MCF 10A (cell line): ENCODE measurements around the gene CAPS. TPM values are rescaled to one million over a fixed set of nuclear protein-coding genes. Genes with fewer than 3 reads are reported as not detected.

ENCODE experiments used
- BruUV-seq: library from RNA; stranded (reverse); fragments of 400-500 nt; replicated peaks from 2 replicates; lab custom pipeline; 2021; lab: Mats Ljungman, UMichigan
- CTCF ChIA-PET: fragments of 300-600 bp; sonication (Branson Sonifier 250); formaldehyde crosslinking; extraction: SDS; loops from one replicate; lab custom pipeline; 2021; ENCODE audit warnings: antibody characterized with exemption, inconsistent platforms; lab: Yijun Ruan, JAX
- POLR2A ChIA-PET: fragments of 300-600, 350-650 bp; sonication (Branson Sonifier 250); formaldehyde crosslinking; extraction: SDS; loops from one replicate; lab custom pipeline; 2020; ENCODE audit warnings: antibody characterized with exemption, inconsistent platforms; lab: Yijun Ruan, JAX
- DNase-seq: peaks from one replicate; pipeline ENCODE4 v3.0.0-alpha.2; 2018; ENCODE audit not compliant: unreplicated experiment
- H3K27ac Mint-ChIP-seq: one replicate; pipeline ENCODE4 v1.8.0; 2022; ENCODE audit warnings: mild to moderate bottlenecking, low read depth, mixed read lengths; ENCODE audit not compliant: unreplicated experiment
- H3K27me3 Mint-ChIP-seq: one replicate; pipeline ENCODE4 v1.8.0; 2022; ENCODE audit warnings: mixed read lengths; ENCODE audit not compliant: insufficient read depth, unreplicated experiment
- H3K36me3 Mint-ChIP-seq: one replicate; pipeline ENCODE4 v1.8.0; 2022; ENCODE audit warnings: mild to moderate bottlenecking, moderate library complexity, mixed read lengths; ENCODE audit not compliant: insufficient read depth, unreplicated experiment
- H3K4me1 Mint-ChIP-seq: one replicate; pipeline ENCODE4 v1.8.0; 2022; ENCODE audit warnings: mixed read lengths; ENCODE audit not compliant: insufficient read depth, unreplicated experiment
- H3K4me3 Mint-ChIP-seq: one replicate; pipeline ENCODE4 v1.8.0; 2022; ENCODE audit warnings: mild to moderate bottlenecking, moderate library complexity, mixed read lengths; ENCODE audit not compliant: unreplicated experiment
- H3K9me3 Mint-ChIP-seq: one replicate; pipeline ENCODE4 v1.8.0; 2022; ENCODE audit warnings: mixed read lengths; ENCODE audit not compliant: unreplicated experiment
- CTCF ChIP-seq: fragments of 200-600 bp; IDR thresholded peaks from one replicate; pipeline ENCODE4 v1.8.0; 2022; ENCODE audit warnings: antibody characterized with exemption, mild to moderate bottlenecking; ENCODE audit not compliant: unreplicated experiment
- intact Hi-C: fragments of 100-400 bp; cut with micrococcal nuclease; formaldehyde crosslinking; loops from 2 replicates; pipeline ENCODE4 v1.14.1; 2022
- total RNA-seq: library from RNA; stranded (reverse); gene quantifications from 2 replicates; pipeline ENCODE4 v1.2.3, GENCODE V29; 2022

The CAPS gene
- total RNA-seq, 1 experiment from 2014 or later, result 7.3 TPM

GRCh38 chr19:5963855-5964254, 49.8 kb downstream of the CAPS start:
- intact Hi-C loops, result no loop called here
- ChIA-PET CTCF (no interaction called here), POLR2A (no interaction called here)
- no peak for DNase-seq
- no peak overlapping the region for H3K4me3 Mint-ChIP-seq
- no peaks in the 10 kb centered on the region for H3K27me3 Mint-ChIP-seq
- peaks cover 43% of the 10 kb centered on the region for H3K4me1 Mint-ChIP-seq
- H3K36me3 Mint-ChIP-seq, result peaks cover 28% of the 10 kb centered on the region
- TF ChIP-seq CTCF, result no peak
- no peaks in the 10 kb centered on the region for H3K9me3 Mint-ChIP-seq
- no TSS peak for BruUV-seq
- no peak overlapping the region for H3K27ac Mint-ChIP-seq

DNA sequence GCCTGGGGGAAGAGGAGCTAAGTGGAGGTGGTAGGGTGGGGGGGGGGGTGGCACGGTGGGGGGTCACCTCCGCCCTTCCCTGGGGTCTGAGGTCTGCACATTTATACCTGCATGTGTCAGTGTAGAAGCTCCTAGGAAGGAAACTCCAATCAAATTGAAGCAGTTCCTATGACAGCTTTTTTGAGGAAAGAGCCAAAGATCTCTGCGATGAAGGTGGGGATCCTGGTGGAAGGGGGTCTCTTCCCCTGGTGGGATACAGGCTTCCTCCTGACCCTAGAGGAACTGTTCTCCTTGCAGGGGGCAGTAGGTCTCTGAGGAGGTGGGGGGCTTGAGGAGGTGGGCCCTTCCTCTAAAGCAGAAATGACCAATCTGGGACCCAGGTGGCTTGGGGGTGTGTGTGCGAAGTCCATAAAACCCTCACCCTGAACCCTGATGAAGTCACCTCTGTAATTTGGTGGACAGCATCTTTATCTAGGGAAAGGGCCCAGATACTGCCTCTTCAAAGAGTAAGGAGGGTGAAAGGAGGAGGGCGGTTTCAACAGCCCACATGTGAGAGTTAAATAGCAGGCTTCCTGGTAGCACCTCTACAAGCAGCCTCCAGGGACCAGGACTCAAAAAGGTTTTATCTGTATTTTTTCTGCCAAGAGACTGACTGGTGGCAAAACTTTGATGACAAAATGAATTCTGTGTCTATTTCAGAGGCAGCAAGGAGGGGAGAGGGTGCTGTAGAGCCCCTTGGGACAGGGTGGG, 50.9 kb downstream of the CAPS start:
- Mint-ChIP-seq H3K27ac (no peak overlapping the region), H3K9me3 (no peaks in the 10 kb centered on the region), H3K27me3 (no peaks in the 10 kb centered on the region), H3K4me3 (no peak overlapping the region), H3K4me1 (peaks cover 50% of the 10 kb centered on the region), H3K36me3 (peaks cover 34% of the 10 kb centered on the region)
- no peak for TF ChIP-seq CTCF
- no TSS peak for BruUV-seq
- POLR2A ChIA-PET, result interaction anchor here (0.5 kb wide), 1 partner anchor 63 kb away, joined by 3 read pairs; no protein-coding TSS in a partner anchor
- CTCF ChIA-PET, result no interaction called here
- DNase-seq, result no peak
- intact Hi-C loops, result no loop called here

Other genes starting within 250 kb of the CAPS start
- gene MICOS13, start 233.7 kb upstream of the CAPS start, total RNA-seq, result 51.5 and 73.0 TPM in 2 replicates
- gene HSD11B1L, start 233.2 kb upstream of the CAPS start, total RNA-seq, result 4.1 and 5.5 TPM in 2 replicates
- 1,569 and 1,807 TPM in 2 replicates for gene RPL36, start 224.0 kb upstream of the CAPS start, total RNA-seq
- gene LONP1, start 194.1 kb upstream of the CAPS start, total RNA-seq, result 219 and 254 TPM in 2 replicates
- not detected in 2 replicates for gene CATSPERD, start 193.6 kb upstream of the CAPS start, total RNA-seq
- 6.4 and 9.4 TPM in 2 replicates for gene PRR22, start 129.5 kb upstream of the CAPS start, total RNA-seq
- 53.5 and 77.6 TPM in 2 replicates for gene DUS3L, start 123.1 kb upstream of the CAPS start, total RNA-seq
- gene NRTN, start 109.2 kb upstream of the CAPS start, total RNA-seq, result 0.56 and 0.75 TPM in 2 replicates
- gene FUT6, start 74.6 kb upstream of the CAPS start, total RNA-seq, result not detected in 2 replicates
- 0.22 and 0.51 TPM in 2 replicates for gene FUT3, start 62.8 kb upstream of the CAPS start, total RNA-seq
- not detected in 2 replicates for gene FUT5, start 43.7 kb upstream of the CAPS start, total RNA-seq
- 239 and 243 TPM in 2 replicates for gene NDUFA11, start 10.5 kb upstream of the CAPS start, total RNA-seq
- 6.6 and 7.0 TPM in 2 replicates for gene VMAC, start 9.4 kb upstream of the CAPS start, total RNA-seq
- gene RANBP3, start 63.9 kb downstream of the CAPS start, total RNA-seq, result 57.9 and 59.5 TPM in 2 replicates
- 9.9 and 10.7 TPM in 2 replicates for gene RFX2, start 196.2 kb downstream of the CAPS start, total RNA-seq
- gene ACSBG2, start 221.4 kb downstream of the CAPS start, total RNA-seq, result not detected in 2 replicates